Endometrium (tissue), 2 donors: ENCODE results near the gene PPP1R37.

Experiments used
- FAIRE-seq: peaks from 2 replicates; lab custom pipeline; 2012; peaks lifted over from hg19 to GRCh38; lab: Jason Lieb, UNC
- donor health status: control.
- donor health status: control.

PPP1R37 gene

GRCh38 chr19:45138303-45138751 is 45.3 kb downstream of the PPP1R37 start:
- FAIRE-seq, result no peak

- FAIRE-seq, result no peak
Observed at GRCh38 chr19:45139286-45140143, 46.5 kb downstream of the PPP1R37 start.

- no peak for FAIRE-seq
Observed at GRCh38 chr19:45140144-45140503, 47.1 kb downstream of the PPP1R37 start.

GRCh38 chr19:45140533-45140932 is 47.6 kb downstream of the PPP1R37 start:
- no peak for FAIRE-seq

- FAIRE-seq, result no peak
Observed at GRCh38 chr19:45141203-45141900, 48.4 kb downstream of the PPP1R37 start.

GRCh38 chr19:45142016-45142725 is 49.2 kb downstream of the PPP1R37 start:
- FAIRE-seq, result no peak

- FAIRE-seq, result no peak
Observed at GRCh38 chr19:45142726-45143110, 49.7 kb downstream of the PPP1R37 start.

GRCh38 chr19:45144431-45145269 is 51.7 kb downstream of the PPP1R37 start:
- no peak for FAIRE-seq

- no peak for FAIRE-seq
Observed at GRCh38 chr19:45145270-45146189, 52.6 kb downstream of the PPP1R37 start.

- no peak for FAIRE-seq
Observed at GRCh38 chr19:45146251-45146650, 53.3 kb downstream of the PPP1R37 start.

GRCh38 chr19:45146741-45147205 is 53.8 kb downstream of the PPP1R37 start:
- FAIRE-seq, result no peak

GRCh38 chr19:45147835-45148676 is 55.1 kb downstream of the PPP1R37 start:
- FAIRE-seq, result no peak

- FAIRE-seq, result no peak
Observed at GRCh38 chr19:45149129-45149528, 56.1 kb downstream of the PPP1R37 start.

GRCh38 chr19:45150180-45150579 is 57.2 kb downstream of the PPP1R37 start:
- FAIRE-seq, result no peak

- no peak for FAIRE-seq
Observed at GRCh38 chr19:45150751-45151281, 57.8 kb downstream of the PPP1R37 start.

GRCh38 chr19:45151320-45151719 is 58.3 kb downstream of the PPP1R37 start:
- no peak for FAIRE-seq

GRCh38 chr19:45151821-45152503 is 59.0 kb downstream of the PPP1R37 start:
- FAIRE-seq, result no peak

- FAIRE-seq, result no peak
Observed at GRCh38 chr19:45152504-45153338, 59.7 kb downstream of the PPP1R37 start.
